AG04449 (cell line): ENCODE results near the gene TTC3.
"Not testable (repeated sequence)": the region's sequence is repeated elsewhere in the genome, so short reads cannot be mapped to it uniquely, and the experiment has no call there.

Experiments
- CTCF ChIA-PET: fragments of 350-600 bp; formaldehyde crosslinking; extraction: SDS; loops from one replicate; lab custom pipeline; 2021; ENCODE audit warnings: antibody characterized with exemption; lab: Yijun Ruan, JAX
- POLR2A ChIA-PET: fragments of 400-600, 350-600 bp; formaldehyde crosslinking; extraction: SDS; loops from one replicate; lab custom pipeline; 2020; ENCODE audit warnings: antibody characterized with exemption, inconsistent platforms; lab: Yijun Ruan, JAX
- DNase-seq: peaks from one replicate; pipeline ENCODE4 v3.0.0-alpha.2; 2010; ENCODE audit warnings: low read depth, low spot score
- H3K4me3 ChIP-seq: 2 replicates; pipeline ENCODE4 v1.5.1; 2011; ENCODE audit warnings: low read depth, mild to moderate bottlenecking, control low read depth, low read length
- CTCF ChIP-seq: IDR thresholded peaks from one replicate; pipeline ENCODE4 v1.5.1; 2011; ENCODE audit warnings: mild to moderate bottlenecking, moderate library complexity, low read length, control low read depth, inconsistent platforms; ENCODE audit not compliant: insufficient read depth; ENCODE audit errors: missing control alignments

Gene TTC3

DNA sequence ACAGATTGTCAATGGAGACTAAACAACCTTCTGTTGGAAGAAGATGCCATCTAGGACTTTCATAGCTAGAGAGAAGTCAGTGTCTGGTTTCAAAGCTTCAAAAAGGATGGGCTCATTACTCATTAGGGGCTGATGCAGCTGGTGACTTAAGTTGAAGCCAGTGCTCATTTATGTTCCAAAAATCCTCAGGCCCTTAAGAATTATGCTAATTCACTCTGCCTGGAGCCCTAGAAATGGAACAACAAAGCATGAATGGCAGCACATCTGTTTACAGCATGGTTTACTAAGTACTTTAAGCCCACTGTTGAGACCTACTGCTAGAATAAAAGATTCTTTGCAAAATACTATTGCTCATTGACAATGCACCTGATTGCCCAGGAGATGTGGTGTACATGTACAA lies 63.7 kb downstream of the TTC3 start:
- DNase-seq, result no peak
- POLR2A ChIA-PET, result no interaction called here
- CTCF ChIA-PET, result no interaction called here
- TF ChIP-seq CTCF, result no peak
- H3K4me3 ChIP-seq, result no peak overlapping the region

DNA sequence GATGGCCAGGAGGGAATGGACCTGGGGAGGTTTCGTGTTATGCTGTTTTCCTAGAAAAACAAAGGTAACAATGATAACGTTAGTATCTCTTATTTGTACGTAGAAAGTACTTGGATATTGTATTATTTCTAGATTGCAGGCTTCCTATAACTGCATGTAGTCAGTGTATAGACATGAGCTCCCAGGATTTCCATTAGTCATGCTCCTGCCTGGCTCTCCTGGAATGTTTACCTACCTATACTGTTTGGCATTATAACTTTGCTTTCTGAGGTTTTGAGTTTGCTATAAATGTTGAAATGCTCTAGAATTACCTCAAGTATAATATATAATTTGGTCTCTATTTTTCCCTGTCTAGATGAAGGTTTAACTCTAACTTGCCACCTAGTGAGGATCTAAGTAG lies 66.1 kb downstream of the TTC3 start:
- TF ChIP-seq CTCF, result no peak
- DNase-seq, result no peak
- ChIA-PET CTCF (interaction anchor here (1.3 kb wide), 1 partner anchor 15 kb away, joined by 3 read pairs; no protein-coding TSS in a partner anchor), POLR2A (no interaction called here)
- H3K4me3 ChIP-seq, result no peak overlapping the region

DNA sequence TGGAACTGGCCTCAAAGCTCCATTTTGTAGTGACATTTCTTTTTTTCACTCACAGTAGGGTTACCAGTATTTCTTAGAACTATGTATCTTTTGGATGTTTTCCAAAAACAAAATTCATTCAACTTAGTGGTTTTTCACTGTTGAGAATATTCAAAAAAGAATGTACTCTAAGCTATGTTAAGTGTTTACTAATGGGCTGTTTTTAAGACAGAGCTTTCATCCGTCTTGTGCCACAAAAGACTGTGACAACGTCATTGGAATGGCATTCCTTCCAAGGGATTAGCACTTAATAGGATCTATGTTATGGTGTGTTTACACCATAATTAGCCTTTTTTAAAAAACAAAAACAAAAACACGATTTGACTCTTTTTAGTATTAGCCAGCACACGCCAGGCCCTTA lies 66.8 kb downstream of the TTC3 start:
- TF ChIP-seq CTCF, result no peak
- ChIA-PET POLR2A (no interaction called here), CTCF (interaction anchor here (1.3 kb wide), 1 partner anchor 14 kb away, joined by 3 read pairs; no protein-coding TSS in a partner anchor)

GRCh38 chr21:37143392-37143791 lies 70.3 kb downstream of the TTC3 start:
- H3K4me3 ChIP-seq, CTCF ChIA-PET, POLR2A ChIA-PET, DNase-seq: not testable (repeated sequence)

More for the DNA sequence above, 66.8 kb downstream of the TTC3 start:
- DNase-seq, result peak; percentile 61
- no peak overlapping the region for H3K4me3 ChIP-seq

GRCh38 chr21:37145635-37146111 lies 72.6 kb downstream of the TTC3 start:
- ChIA-PET POLR2A (no interaction called here), CTCF (interaction anchor here (0.7 to 1.5 kb wide), 3 partner anchors 10 to 437 kb away, joined by 3 to 4 read pairs (median 3); no protein-coding TSS in a partner anchor)
- TF ChIP-seq CTCF, result no peak
- no peak for DNase-seq
- no peak overlapping the region for H3K4me3 ChIP-seq

GRCh38 chr21:37146320-37147235 lies 73.5 kb downstream of the TTC3 start:
- DNase-seq, result no peak
- no peak overlapping the region for H3K4me3 ChIP-seq
- ChIA-PET POLR2A (no interaction called here), CTCF (interaction anchor here (1.5 kb wide), 1 partner anchor 19 kb away, joined by 4 read pairs; no protein-coding TSS in a partner anchor)
- TF ChIP-seq CTCF, result no peak

- TF ChIP-seq CTCF, result no peak
- ChIA-PET CTCF (no interaction called here), POLR2A (no interaction called here)
- DNase-seq, result peak; percentile 65
- H3K4me3 ChIP-seq, result no peak overlapping the region
Observed at GRCh38 chr21:37149411-37149810, 76.4 kb downstream of the TTC3 start.
